ENCODE results near the gene MTMR2.
"Not testable (repeated sequence)": the region's sequence is repeated elsewhere in the genome, so short reads cannot be mapped to it uniquely, and the experiment has no call there.

MTMR2 gene

GRCh38 chr11:95831198-95831883 is 92.6 kb downstream of the MTMR2 start:
- no peak for TF ChIP-seq CTCF (IDR thresholded peaks at IDR 0.05; ENCODE audit: control insufficient read depth, extremely low read depth, insufficient read depth)
- DNase-seq (ENCODE audit: low read depth), result no peak
- no peak overlapping the region for H3K4me3 ChIP-seq (ENCODE audit: low read depth, low read length)

GRCh38 chr11:95829580-95830259 is 94.2 kb downstream of the MTMR2 start:
- no peak for DNase-seq (ENCODE audit: low read depth)
- no peak for TF ChIP-seq CTCF (IDR thresholded peaks at IDR 0.05; ENCODE audit: control insufficient read depth, extremely low read depth, insufficient read depth)

GRCh38 chr11:95827696-95828095 is 96.2 kb downstream of the MTMR2 start:
- no peak for DNase-seq (ENCODE audit: low read depth)
- H3K4me3 ChIP-seq (ENCODE audit: low read depth, low read length), result no peak overlapping the region
- no peak for TF ChIP-seq CTCF (IDR thresholded peaks at IDR 0.05; ENCODE audit: control insufficient read depth, extremely low read depth, insufficient read depth)

More at GRCh38 chr11:95829580-95830259, 94.2 kb downstream of the MTMR2 start:
- H3K4me3 ChIP-seq (ENCODE audit: low read depth, low read length), result no peak overlapping the region

- DNase-seq (ENCODE audit: low read depth), result no peak
- TF ChIP-seq CTCF (IDR thresholded peaks at IDR 0.05; ENCODE audit: control insufficient read depth, extremely low read depth, insufficient read depth), result no peak
- no peak overlapping the region for H3K4me3 ChIP-seq (ENCODE audit: low read depth, low read length)
Measured at GRCh38 chr11:95821640-95822039, 102.3 kb downstream of the MTMR2 start.

GRCh38 chr11:95816037-95816436 is 107.9 kb downstream of the MTMR2 start:
- TF ChIP-seq CTCF (IDR thresholded peaks at IDR 0.05; ENCODE audit: control insufficient read depth, extremely low read depth, insufficient read depth), result no peak
- no peak overlapping the region for H3K4me3 ChIP-seq (ENCODE audit: low read depth, low read length)
- DNase-seq (ENCODE audit: low read depth), result no peak

- not testable (repeated sequence) for H3K4me3 ChIP-seq (ENCODE audit: low read depth, low read length); DNase-seq (ENCODE audit: low read depth)
Measured at GRCh38 chr11:95811052-95811451, 112.9 kb downstream of the MTMR2 start.

GRCh38 chr11:95806464-95806863 is 117.4 kb downstream of the MTMR2 start:
- not testable (repeated sequence) for H3K4me3 ChIP-seq (ENCODE audit: low read depth, low read length); DNase-seq (ENCODE audit: low read depth)

GRCh38 chr11:95805869-95806268 is 118.0 kb downstream of the MTMR2 start:
- no peak for TF ChIP-seq CTCF (IDR thresholded peaks at IDR 0.05; ENCODE audit: control insufficient read depth, extremely low read depth, insufficient read depth)
- DNase-seq (ENCODE audit: low read depth), result no peak

More at GRCh38 chr11:95805869-95806268, 118.0 kb downstream of the MTMR2 start:
- H3K4me3 ChIP-seq (ENCODE audit: low read depth, low read length), result no peak overlapping the region
